Measurements from ENCODE around the gene DUSP15. TPM values are rescaled to one million over a fixed set of nuclear protein-coding genes. Genes with fewer than 3 reads are reported as not detected.
"Not testable (repeated sequence)": the region's sequence is repeated elsewhere in the genome, so short reads cannot be mapped to it uniquely, and the experiment has no call there.

DUSP15 gene
- total RNA-seq, 1 donor from 2014 or later = 2.5 TPM

- DNase-seq; ATAC-seq (ENCODE audit: poor library complexity); intact Hi-C loops (cut with DNase I): not testable (repeated sequence)
Observed at GRCh38 chr20:31814142-31814541, 56.2 kb downstream of the DUSP15 start.

DNA sequence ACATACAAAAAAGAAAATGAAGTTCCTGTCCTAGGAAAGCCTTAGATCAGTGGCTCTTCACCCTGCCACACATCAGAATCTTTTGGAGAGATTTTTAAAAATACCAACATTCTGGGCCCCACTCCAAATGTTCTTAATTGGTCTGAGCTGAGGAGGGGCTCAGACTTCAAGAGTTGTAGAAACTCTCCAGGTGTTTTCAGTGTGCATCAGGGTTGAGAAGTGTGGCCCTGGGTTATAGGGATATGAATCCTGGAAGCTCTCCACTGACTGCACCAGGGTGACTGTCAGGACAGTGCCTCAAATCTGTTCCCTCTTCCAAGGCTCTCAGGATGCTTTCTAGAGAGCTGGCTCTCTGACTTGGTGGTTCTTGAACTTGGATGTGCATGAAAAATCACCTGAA, 56.7 kb downstream of the DUSP15 start:
- intact Hi-C loops (cut with DNase I) = no loop called here
- ATAC-seq (ENCODE audit: poor library complexity) (no peak), DNase-seq (no peak)

- intact Hi-C loops (cut with DNase I) = no loop called here
- ATAC-seq (ENCODE audit: poor library complexity) = peak; percentile 66
- peak; percentile 47 for DNase-seq
Observed at GRCh38 chr20:31811796-31812728, 58.3 kb downstream of the DUSP15 start.

DNA sequence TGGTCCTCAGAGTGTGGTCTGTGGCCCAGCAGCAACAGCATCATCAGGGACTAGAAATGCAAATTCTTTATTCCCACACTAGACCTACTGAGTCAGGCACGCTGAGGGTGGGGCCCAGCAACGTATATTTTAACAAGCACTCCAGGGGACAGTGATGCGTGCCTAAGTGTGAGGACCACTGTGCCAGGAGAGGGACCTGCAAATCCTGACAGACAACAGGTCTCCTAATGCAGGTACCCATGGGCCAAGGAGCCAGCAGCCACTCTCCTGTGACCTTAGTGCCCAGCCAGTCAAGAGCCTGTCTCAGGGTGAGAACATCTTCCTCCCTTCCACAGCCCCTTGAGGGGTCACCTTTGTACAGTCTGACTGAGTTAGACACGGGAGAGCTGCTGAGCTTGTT, 59.1 kb downstream of the DUSP15 start:
- DNase-seq = no peak
- ATAC-seq (ENCODE audit: poor library complexity) = no peak
- intact Hi-C loops (cut with DNase I) = no loop called here

Other genes with a start within 250 kb of the DUSP15 start
- gene COX4I2, start 232.6 kb downstream of the DUSP15 start, total RNA-seq = 9.3 TPM
- 48.7 TPM for gene BCL2L1, start 147.7 kb downstream of the DUSP15 start, total RNA-seq
- 0.97 TPM for gene TPX2, start 131.2 kb downstream of the DUSP15 start, total RNA-seq
- gene MYLK2, start 51.2 kb downstream of the DUSP15 start, total RNA-seq = 0.19 TPM
- gene FOXS1, start 24.9 kb downstream of the DUSP15 start, total RNA-seq = 0.62 TPM
- not detected for gene TTLL9, start 107 bp upstream of the DUSP15 start, total RNA-seq
- gene PDRG1, start 81.5 kb upstream of the DUSP15 start, total RNA-seq = 11.1 TPM
- not detected for gene XKR7, start 97.6 kb upstream of the DUSP15 start, total RNA-seq
- gene CCM2L, start 139.9 kb upstream of the DUSP15 start, total RNA-seq = 8.5 TPM
- 4.9 TPM for gene HCK, start 181.7 kb upstream of the DUSP15 start, total RNA-seq
- gene TM9SF4, start 239.2 kb upstream of the DUSP15 start, total RNA-seq = 23.0 TPM